OCI-LY7 (cell line): ENCODE results near the gene PDE10A. TPM values are rescaled to one million over a fixed set of nuclear protein-coding genes. Genes with fewer than 3 reads are reported as not detected.
"Not testable (repeated sequence)": the region's sequence is repeated elsewhere in the genome, so short reads cannot be mapped to it uniquely, and the experiment has no call there.

Experiments used
- BruUV-seq: library from RNA; stranded (reverse); fragments of 400-500 nt; replicated peaks from 2 replicates; lab custom pipeline; 2021; lab: Mats Ljungman, UMichigan
- CTCF ChIA-PET: fragments of 300-600 bp; sonication (Branson Sonifier 250); formaldehyde crosslinking; loops from one replicate; lab custom pipeline; 2022; ENCODE audit warnings: antibody characterized with exemption; ENCODE audit not compliant: unreplicated experiment; lab: Charles Lee
- POLR2A ChIA-PET: fragments of 300-600 bp; sonication (Branson Sonifier 250); formaldehyde crosslinking; loops from one replicate; lab custom pipeline; 2022; ENCODE audit warnings: antibody characterized with exemption; lab: Charles Lee
- DNase-seq: peaks from one replicate; pipeline ENCODE4 v3.0.0-alpha.2; 2015; ENCODE audit warnings: low spot score
- H2AFZ ChIP-seq: fragments of 200-600 bp; sonication (generic), shearing (Covaris generic); 2 replicates; pipeline ENCODE4 v1.6.1; 2014; ENCODE audit warnings: mild to moderate bottlenecking, antibody characterized with exemption, low read length, moderate library complexity
- H3K27ac ChIP-seq: fragments of 200-600 bp; sonication (generic); 2 replicates; pipeline ENCODE4 v1.5.1; 2014; ENCODE audit warnings: mixed run types, low read depth, mild to moderate bottlenecking, moderate library complexity, low read length, inconsistent platforms; ENCODE audit not compliant: poor library complexity, severe bottlenecking
- H3K36me3 ChIP-seq: fragments of 200-600 bp; sonication (generic); 2 replicates; pipeline ENCODE4 v1.6.1; 2014; ENCODE audit warnings: mild to moderate bottlenecking, antibody characterized with exemption, low read length, moderate library complexity, mixed read lengths; ENCODE audit not compliant: insufficient read depth
- H3K4me1 ChIP-seq: fragments of 200-600 bp; sonication (generic); 2 replicates; pipeline ENCODE4 v1.5.1; 2014; ENCODE audit warnings: mild to moderate bottlenecking, low read length; ENCODE audit not compliant: insufficient read depth, poor library complexity, severe bottlenecking
- H3K4me2 ChIP-seq: fragments of 200-600 bp; sonication (generic); 2 replicates; pipeline ENCODE4 v1.6.1; 2014; ENCODE audit warnings: mild to moderate bottlenecking, low read length
- H3K4me3 ChIP-seq: fragments of 200-600 bp; sonication (generic); 2 replicates; pipeline ENCODE4 v1.5.1; 2014; ENCODE audit warnings: mild to moderate bottlenecking, low read depth, low read length; ENCODE audit not compliant: poor library complexity, severe bottlenecking
- H3K79me2 ChIP-seq: fragments of 200-600 bp; sonication (generic); 2 replicates; pipeline ENCODE4 v1.6.1; 2016; ENCODE audit warnings: low read depth, mild to moderate bottlenecking, low read length, moderate library complexity, mixed read lengths; ENCODE audit not compliant: insufficient read depth
- H3K9me2 ChIP-seq: fragments of 200-600 bp; sonication (generic); 2 replicates; pipeline ENCODE4 v1.6.1; 2016; ENCODE audit warnings: mild to moderate bottlenecking, low read length, mixed read lengths; ENCODE audit not compliant: insufficient read depth
- H3K9me3 ChIP-seq: fragments of 200-600 bp; sonication (generic); 2 replicates; pipeline ENCODE4 v1.6.1; 2014; ENCODE audit warnings: mild to moderate bottlenecking, mixed run types, low read length, mixed read lengths
- H4K20me1 ChIP-seq: fragments of 200-600 bp; sonication (generic); 2 replicates; pipeline ENCODE4 v1.6.1; 2014; ENCODE audit warnings: mild to moderate bottlenecking, antibody characterized with exemption, low read length, moderate library complexity, mixed read lengths; ENCODE audit not compliant: insufficient read depth
- EZH2phosphoT487 ChIP-seq: fragments of 200-600 bp; sonication (generic); IDR thresholded peaks from 2 replicates; pipeline ENCODE4 v1.6.1; 2018; ENCODE audit warnings: low read depth, borderline replicate concordance, mild to moderate bottlenecking, mixed run types, antibody characterized with exemption, low read length, moderate library complexity, mixed read lengths
- intact Hi-C: fragments of 100-400 bp; cut with micrococcal nuclease; formaldehyde crosslinking; loops from one replicate; pipeline ENCODE4 v1.10.0; 2022; ENCODE audit not compliant: unreplicated experiment
- total RNA-seq, 2 experiments: library from RNA; depleted of rRNA in 1 of 2; stranded (reverse); fragments of >200 nt in 1 of 2; shearing (Covaris generic) in 1 of 2; gene quantifications; 2 replicates each; pipeline ENCODE4 v1.2.3, GENCODE V29; 2014 to 2022
- TF ChIP-seq, protein P1 (sequence below): fragments of 200-600 bp; sonication (generic); conservative IDR thresholded peaks from 2 replicates; pipeline ENCODE4 v1.5.1; 2014; ENCODE audit warnings: mild to moderate bottlenecking, antibody characterized with exemption, low read length, moderate library complexity, mixed read lengths

PDE10A gene
- total RNA-seq, 2 experiments from 2014 or later = not detected

- CTCF ChIA-PET = no interaction called here
These were observed 96.8 kb downstream of the PDE10A start for GRCh38 chr6:165566088-165566828.

DNA sequence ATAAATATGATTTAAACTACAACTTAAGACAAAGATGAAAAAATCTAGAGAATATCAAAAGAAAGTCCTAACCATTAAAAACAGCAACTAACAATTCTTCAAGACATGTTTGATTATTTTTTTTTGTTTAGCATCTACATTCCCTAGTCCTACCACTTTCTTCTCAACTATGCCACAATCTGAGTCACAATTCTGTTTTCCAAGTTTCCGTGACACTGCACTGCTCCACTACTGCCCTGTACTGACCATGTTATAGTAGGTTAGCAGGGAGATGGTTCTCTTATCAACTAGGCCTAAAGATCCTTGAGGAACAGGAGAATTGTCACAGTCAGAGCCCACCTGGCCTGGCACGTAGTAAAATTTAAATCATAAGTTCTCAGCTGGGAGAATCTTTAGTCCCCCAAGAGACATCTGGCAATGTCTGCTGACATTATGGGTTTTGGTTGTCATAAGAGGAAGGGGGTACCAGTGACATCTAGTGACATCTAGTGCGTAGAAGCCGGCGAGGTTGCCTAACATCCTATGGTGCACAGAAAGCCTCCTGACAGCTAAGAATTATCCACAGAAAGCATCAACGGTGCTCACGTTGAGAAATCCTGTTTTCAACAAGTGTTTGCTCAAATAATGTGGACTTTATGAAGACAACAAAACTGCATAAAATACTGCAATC lies 100.5 kb downstream of the PDE10A start:
- H3K27ac ChIP-seq = no peak overlapping the region
- TF ChIP-seq, protein P1, sequence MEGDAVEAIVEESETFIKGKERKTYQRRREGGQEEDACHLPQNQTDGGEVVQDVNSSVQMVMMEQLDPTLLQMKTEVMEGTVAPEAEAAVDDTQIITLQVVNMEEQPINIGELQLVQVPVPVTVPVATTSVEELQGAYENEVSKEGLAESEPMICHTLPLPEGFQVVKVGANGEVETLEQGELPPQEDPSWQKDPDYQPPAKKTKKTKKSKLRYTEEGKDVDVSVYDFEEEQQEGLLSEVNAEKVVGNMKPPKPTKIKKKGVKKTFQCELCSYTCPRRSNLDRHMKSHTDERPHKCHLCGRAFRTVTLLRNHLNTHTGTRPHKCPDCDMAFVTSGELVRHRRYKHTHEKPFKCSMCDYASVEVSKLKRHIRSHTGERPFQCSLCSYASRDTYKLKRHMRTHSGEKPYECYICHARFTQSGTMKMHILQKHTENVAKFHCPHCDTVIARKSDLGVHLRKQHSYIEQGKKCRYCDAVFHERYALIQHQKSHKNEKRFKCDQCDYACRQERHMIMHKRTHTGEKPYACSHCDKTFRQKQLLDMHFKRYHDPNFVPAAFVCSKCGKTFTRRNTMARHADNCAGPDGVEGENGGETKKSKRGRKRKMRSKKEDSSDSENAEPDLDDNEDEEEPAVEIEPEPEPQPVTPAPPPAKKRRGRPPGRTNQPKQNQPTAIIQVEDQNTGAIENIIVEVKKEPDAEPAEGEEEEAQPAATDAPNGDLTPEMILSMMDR = no peak
- TF ChIP-seq EZH2phosphoT487 = no peak
- BruUV-seq = no TSS peak
- ChIA-PET CTCF (no interaction called here), POLR2A (interaction anchor here (0.6 kb wide), 1 partner anchor 82 kb away, joined by 3 read pairs; no protein-coding TSS in a partner anchor)
- intact Hi-C loops = no loop called here
- no peaks in the 10 kb centered on the region for H3K36me3 ChIP-seq
- no peak overlapping the region for H3K4me2 ChIP-seq
- H3K4me3 ChIP-seq = no peak overlapping the region
- H3K4me1 ChIP-seq = no peaks in the 10 kb centered on the region
- no peaks in the 10 kb centered on the region for H3K9me3 ChIP-seq
- no peaks in the 10 kb centered on the region for H3K9me2 ChIP-seq
- H4K20me1 ChIP-seq = no peaks in the 10 kb centered on the region
- DNase-seq = no peak
- H3K79me2 ChIP-seq = no peaks in the 10 kb centered on the region
- no peak overlapping the region for H2AFZ ChIP-seq

More at GRCh38 chr6:165566088-165566828, 96.8 kb downstream of the PDE10A start:
- no TSS peak for BruUV-seq
- H3K79me2 ChIP-seq = no peaks in the 10 kb centered on the region
- POLR2A ChIA-PET = no interaction called here
- TF ChIP-seq, protein P1 = no peak
- no peak for TF ChIP-seq EZH2phosphoT487
- H3K4me3 ChIP-seq = no peak overlapping the region
- no peaks in the 10 kb centered on the region for H3K9me2 ChIP-seq
- no peaks in the 10 kb centered on the region for H3K4me1 ChIP-seq
- DNase-seq = no peak
- H3K27ac ChIP-seq = no peak overlapping the region
- no peaks in the 10 kb centered on the region for H4K20me1 ChIP-seq
- no peak overlapping the region for H2AFZ ChIP-seq
- intact Hi-C loops = no loop called here
- no peaks in the 10 kb centered on the region for H3K9me3 ChIP-seq
- no peak overlapping the region for H3K4me2 ChIP-seq
- H3K36me3 ChIP-seq = no peaks in the 10 kb centered on the region

DNA sequence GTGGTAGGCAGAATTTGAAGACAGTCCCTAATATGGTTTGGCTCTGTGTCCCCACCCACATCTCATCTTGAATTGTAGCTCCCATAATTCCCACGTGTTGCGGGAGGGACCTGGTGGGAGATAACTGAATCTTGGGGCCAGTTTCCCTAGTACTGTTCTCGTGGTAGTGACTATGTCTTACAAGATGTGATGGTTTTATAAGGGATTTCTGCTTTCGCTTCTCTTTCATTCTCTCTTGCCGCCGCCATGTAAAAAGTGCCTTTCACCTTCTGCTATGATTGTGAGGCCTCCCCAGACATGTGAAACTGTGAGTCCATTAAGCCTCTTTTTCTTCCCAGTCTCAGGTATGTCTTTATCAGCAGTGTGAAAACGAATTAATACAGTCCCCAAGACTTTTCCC lies 103.4 kb downstream of the PDE10A start:
- POLR2A ChIA-PET = no interaction called here
- intact Hi-C loops = no loop called here
- H2AFZ ChIP-seq = no peak overlapping the region
- TF ChIP-seq, protein P1 = no peak
- TF ChIP-seq EZH2phosphoT487 = no peak
- no peaks in the 10 kb centered on the region for H3K79me2 ChIP-seq
- H3K36me3 ChIP-seq = no peaks in the 10 kb centered on the region
- H3K4me2 ChIP-seq = no peak overlapping the region
- H4K20me1 ChIP-seq = no peaks in the 10 kb centered on the region
- CTCF ChIA-PET = no interaction called here
- H3K4me1 ChIP-seq = no peaks in the 10 kb centered on the region
- H3K4me3 ChIP-seq = no peak overlapping the region
- no peaks in the 10 kb centered on the region for H3K9me2 ChIP-seq
- H3K27ac ChIP-seq = no peak overlapping the region
- no peak for DNase-seq
- H3K9me3 ChIP-seq = no peaks in the 10 kb centered on the region
- BruUV-seq = no TSS peak

- intact Hi-C loops, H3K4me3 ChIP-seq, H3K9me2 ChIP-seq, H4K20me1 ChIP-seq, H3K9me3 ChIP-seq, POLR2A ChIA-PET, H3K36me3 ChIP-seq, H3K79me2 ChIP-seq, CTCF ChIA-PET, H2AFZ ChIP-seq, H3K4me2 ChIP-seq, H3K27ac ChIP-seq, H3K4me1 ChIP-seq, DNase-seq, BruUV-seq: not testable (repeated sequence)
These were observed 104.9 kb downstream of the PDE10A start for GRCh38 chr6:165558097-165558496.
